HG02610 (cell line): Measurements from ENCODE around the gene ADK.
A peak's percentile ranks its signal among the peaks of the same experiment; 100 is the strongest.
"Not testable (repeated sequence)": the region's sequence is repeated elsewhere in the genome, so short reads cannot be mapped to it uniquely, and the experiment has no call there.

Source experiments
- ATAC-seq: cut with Tn5 transposase; IDR thresholded peaks from one replicate; pipeline ENCODE4 v1.9.1; 2021; ENCODE audit warnings: mild to moderate bottlenecking, moderate library complexity; ENCODE audit not compliant: unreplicated experiment

Gene ADK

GRCh38 chr10:74178042-74178791 lies 27.2 kb downstream of the ADK start:
- ATAC-seq, result no peak

GRCh38 chr10:74179111-74179710 lies 28.2 kb downstream of the ADK start:
- no peak for ATAC-seq

GRCh38 chr10:74186678-74187077 lies 35.7 kb downstream of the ADK start:
- no peak for ATAC-seq

- ATAC-seq, result no peak
Observed at GRCh38 chr10:74187237-74187636, 36.2 kb downstream of the ADK start.

- not testable (repeated sequence) for ATAC-seq
Observed at GRCh38 chr10:74188617-74189016, 37.6 kb downstream of the ADK start.

GRCh38 chr10:74189999-74190421 lies 39.0 kb downstream of the ADK start:
- peak; percentile 85 for ATAC-seq

- ATAC-seq, result no peak
Observed at GRCh38 chr10:74190494-74190893, 39.5 kb downstream of the ADK start.

- no peak for ATAC-seq
Observed at GRCh38 chr10:74194545-74194944, 43.5 kb downstream of the ADK start.

GRCh38 chr10:74194999-74195398 lies 44.0 kb downstream of the ADK start:
- ATAC-seq, result no peak

- no peak for ATAC-seq
Observed at GRCh38 chr10:74199315-74199714, 48.3 kb downstream of the ADK start.

- ATAC-seq, result no peak
Observed at GRCh38 chr10:74202356-74202755, 51.3 kb downstream of the ADK start.

- no peak for ATAC-seq
Observed at GRCh38 chr10:74206746-74207145, 55.7 kb downstream of the ADK start.

- no peak for ATAC-seq
Observed at GRCh38 chr10:74207691-74208480, 56.9 kb downstream of the ADK start.

GRCh38 chr10:74208997-74209396 lies 58.0 kb downstream of the ADK start:
- no peak for ATAC-seq

GRCh38 chr10:74213019-74213418 lies 62.0 kb downstream of the ADK start:
- no peak for ATAC-seq

GRCh38 chr10:74213571-74214162 lies 62.6 kb downstream of the ADK start:
- no peak for ATAC-seq

GRCh38 chr10:74217110-74217509 lies 66.1 kb downstream of the ADK start:
- not testable (repeated sequence) for ATAC-seq

GRCh38 chr10:74222467-74222866 lies 71.4 kb downstream of the ADK start:
- ATAC-seq, result not testable (repeated sequence)

- ATAC-seq, result no peak
Observed at GRCh38 chr10:74223755-74224529, 72.9 kb downstream of the ADK start.

- no peak for ATAC-seq
Observed at GRCh38 chr10:74227697-74228424, 76.8 kb downstream of the ADK start.
